ENCODE data around the gene THBS2. TPM values are rescaled to one million over a fixed set of nuclear protein-coding genes. Genes with fewer than 3 reads are reported as not detected.

THBS2 gene
- total RNA-seq, 3 donors from 2014 or later (not counting 1 experiment from before 2014, with no cell fraction given): not detected

- Mint-ChIP-seq H3K27me3 (ENCODE audit: low read depth in 2 of 2) (peaks cover 12 to 28% of the 10 kb centered on the region in 2 donors), H3K36me3 (no peaks in the 10 kb centered on the region), H3K9me3 (no peaks in the 10 kb centered on the region), H3K4me1 (peaks cover 0 to 3% of the 10 kb centered on the region in 2 donors), H3K27ac (no peak overlapping the region), H3K4me3 (no peak overlapping the region)
- H3K36me3 ChIP-seq (ENCODE audit: control insufficient read depth, insufficient read depth, low read length): no peaks in the 10 kb centered on the region
- 52% methylated on average over 1 of the region's 1 CpG for WGBS (ENCODE audit: insufficient coverage)
- no peak overlapping the region for H3K4me3 ChIP-seq (ENCODE audit: low read length)
- H3K4me1 ChIP-seq (ENCODE audit: control insufficient read depth, insufficient read depth, low read length): no peaks in the 10 kb centered on the region
- DNase-seq (no peak), ATAC-seq (no peak)
- no peak for TF ChIP-seq CTCF (IDR thresholded peaks at IDR 0.05)
- intact Hi-C loops (cut with micrococcal nuclease): no loop called here
- H3K27ac ChIP-seq (ENCODE audit: low read length): no peak overlapping the region
- no peaks in the 10 kb centered on the region for H3K27me3 ChIP-seq (ENCODE audit: control insufficient read depth, insufficient read depth, low read length)
- no peaks in the 10 kb centered on the region for H3K9me3 ChIP-seq (ENCODE audit: control insufficient read depth, insufficient read depth, low read length)
These were observed 14.6 kb upstream of the THBS2 start for GRCh38 chr6:169268276-169268675.

- H3K4me1 ChIP-seq (ENCODE audit: control insufficient read depth, insufficient read depth, low read length): no peaks in the 10 kb centered on the region
- Mint-ChIP-seq H3K27ac (no peak overlapping the region), H3K9me3 (no peaks in the 10 kb centered on the region), H3K4me3 (no peak overlapping the region), H3K36me3 (no peaks in the 10 kb centered on the region), H3K27me3 (ENCODE audit: low read depth in 2 of 2) (peaks cover 12 to 24% of the 10 kb centered on the region in 2 donors), H3K4me1 (peaks cover 0 to 3% of the 10 kb centered on the region in 2 donors)
- no peak overlapping the region for H3K27ac ChIP-seq (ENCODE audit: low read length)
- WGBS (ENCODE audit: insufficient coverage): 89% methylated on average over 12 of the region's 15 CpGs
- no peak for ATAC-seq
- no peaks in the 10 kb centered on the region for H3K27me3 ChIP-seq (ENCODE audit: control insufficient read depth, insufficient read depth, low read length)
- no peak for TF ChIP-seq CTCF (IDR thresholded peaks at IDR 0.05)
- DNase-seq: no peak
- no peaks in the 10 kb centered on the region for H3K36me3 ChIP-seq (ENCODE audit: control insufficient read depth, insufficient read depth, low read length)
- H3K9me3 ChIP-seq (ENCODE audit: control insufficient read depth, insufficient read depth, low read length): no peaks in the 10 kb centered on the region
- H3K4me3 ChIP-seq (ENCODE audit: low read length): no peak overlapping the region
- intact Hi-C loops (cut with micrococcal nuclease): no loop called here
These were observed 13.3 kb upstream of the THBS2 start for GRCh38 chr6:169266746-169267591.

DNA sequence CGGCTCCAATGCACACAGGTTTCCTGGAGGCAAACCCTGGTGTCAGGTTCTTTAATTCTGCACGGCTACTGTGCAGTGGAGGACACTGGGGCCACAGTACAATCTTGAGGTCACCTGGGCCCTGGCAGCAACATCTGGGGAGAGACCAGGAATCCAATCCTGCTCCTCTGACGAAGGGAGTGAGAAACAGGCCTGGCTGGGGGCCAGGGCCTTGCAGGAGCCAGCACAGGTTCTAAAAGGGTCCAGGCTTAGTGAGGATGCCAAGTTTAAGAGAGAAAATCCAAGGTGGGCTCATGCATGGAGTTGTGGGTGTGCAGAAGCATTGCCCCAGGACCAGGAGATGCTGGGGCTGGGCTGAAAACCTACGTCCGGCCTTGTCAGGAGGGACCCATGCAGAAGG, 12.6 kb upstream of the THBS2 start:
- H3K9me3 Mint-ChIP-seq: no peaks in the 10 kb centered on the region
- H3K4me3 Mint-ChIP-seq: no peak overlapping the region
- WGBS (ENCODE audit: insufficient coverage): 82% methylated on average over 5 of the region's 5 CpGs
- DNase-seq: no peak
- no peak overlapping the region for H3K4me3 ChIP-seq (ENCODE audit: low read length)
- no peak overlapping the region for H3K27ac ChIP-seq (ENCODE audit: low read length)
- intact Hi-C loops (cut with micrococcal nuclease): no loop called here
- no peak for TF ChIP-seq CTCF (IDR thresholded peaks at IDR 0.05)
- H3K27me3 Mint-ChIP-seq (ENCODE audit: low read depth in 2 of 2): peaks cover 12 to 21% of the 10 kb centered on the region in 2 donors
- H3K36me3 Mint-ChIP-seq: no peaks in the 10 kb centered on the region
- H3K36me3 ChIP-seq (ENCODE audit: control insufficient read depth, insufficient read depth, low read length): no peaks in the 10 kb centered on the region
- no peaks in the 10 kb centered on the region for H3K4me1 ChIP-seq (ENCODE audit: control insufficient read depth, insufficient read depth, low read length)
- peaks cover 0 to 3% of the 10 kb centered on the region in 2 donors for H3K4me1 Mint-ChIP-seq
- H3K9me3 ChIP-seq (ENCODE audit: control insufficient read depth, insufficient read depth, low read length): no peaks in the 10 kb centered on the region
- H3K27me3 ChIP-seq (ENCODE audit: control insufficient read depth, insufficient read depth, low read length): no peaks in the 10 kb centered on the region
- no peak for ATAC-seq
- no peak overlapping the region for H3K27ac Mint-ChIP-seq

All from natural killer cell (primary cell).